VCaP (cell line): ENCODE results near the gene AQP7.

Source experiments
- H3K27ac ChIP-seq: fragments of 450-650 bp; 2 replicates; pipeline ENCODE4 v1.5.1; 2017
- CTCF ChIP-seq: fragments of 450-650 bp; conservative IDR thresholded peaks from 2 replicates; pipeline ENCODE4 v1.5.1; 2017; ENCODE audit warnings: mild to moderate bottlenecking, moderate library complexity

AQP7 gene

GRCh38 chr9:33381231-33381791 is 21.1 kb downstream of the AQP7 start:
- no peak for TF ChIP-seq CTCF
- H3K27ac ChIP-seq = no peak overlapping the region

- no peak overlapping the region for H3K27ac ChIP-seq
- TF ChIP-seq CTCF = no peak
These were observed 21.8 kb downstream of the AQP7 start for GRCh38 chr9:33380390-33381094.

GRCh38 chr9:33379666-33380389 is 22.5 kb downstream of the AQP7 start:
- no peak overlapping the region for H3K27ac ChIP-seq
- TF ChIP-seq CTCF = no peak

- H3K27ac ChIP-seq = no peak overlapping the region
- TF ChIP-seq CTCF = no peak
These were observed 24.1 kb downstream of the AQP7 start for GRCh38 chr9:33378121-33378795.

GRCh38 chr9:33377089-33377715 is 25.2 kb downstream of the AQP7 start:
- no peak for TF ChIP-seq CTCF
- H3K27ac ChIP-seq = no peak overlapping the region

GRCh38 chr9:33375841-33376321 is 26.5 kb downstream of the AQP7 start:
- no peak overlapping the region; the same call in 1 of the 2 replicates for H3K27ac ChIP-seq
- no peak for TF ChIP-seq CTCF
